HG03354 (cell line): ENCODE results near the gene NUCB2.
"Not testable (repeated sequence)": the region's sequence is repeated elsewhere in the genome, so short reads cannot be mapped to it uniquely, and the experiment has no call there.

Source experiments
- ATAC-seq: cut with Tn5 transposase; IDR thresholded peaks from one replicate; pipeline ENCODE4 v1.9.1; 2021; ENCODE audit warnings: mild to moderate bottlenecking; ENCODE audit not compliant: unreplicated experiment, poor library complexity, severe bottlenecking

Gene NUCB2

GRCh38 chr11:17267576-17267975 is 9.0 kb upstream of the NUCB2 start:
- no peak for ATAC-seq

DNA sequence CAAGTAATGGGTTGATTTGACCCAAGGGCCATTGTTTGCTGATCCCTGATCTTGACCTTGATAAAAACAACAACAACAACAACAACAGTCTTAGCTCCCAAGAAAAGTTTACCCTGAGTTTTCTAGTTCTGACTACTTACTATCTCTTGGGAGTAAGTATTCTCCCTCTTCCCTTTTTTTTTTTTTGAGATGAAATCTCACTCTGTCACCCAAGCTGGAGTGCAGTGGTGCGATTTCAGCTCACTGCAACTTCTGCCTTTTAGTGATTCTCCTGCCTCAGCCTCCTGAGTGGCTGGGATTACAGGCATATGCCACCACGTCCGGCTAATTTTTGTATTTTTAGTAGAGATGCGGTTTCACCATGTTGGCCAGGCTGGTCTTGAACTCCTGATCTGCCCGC is 8.0 kb upstream of the NUCB2 start:
- ATAC-seq, result not testable (repeated sequence)

DNA sequence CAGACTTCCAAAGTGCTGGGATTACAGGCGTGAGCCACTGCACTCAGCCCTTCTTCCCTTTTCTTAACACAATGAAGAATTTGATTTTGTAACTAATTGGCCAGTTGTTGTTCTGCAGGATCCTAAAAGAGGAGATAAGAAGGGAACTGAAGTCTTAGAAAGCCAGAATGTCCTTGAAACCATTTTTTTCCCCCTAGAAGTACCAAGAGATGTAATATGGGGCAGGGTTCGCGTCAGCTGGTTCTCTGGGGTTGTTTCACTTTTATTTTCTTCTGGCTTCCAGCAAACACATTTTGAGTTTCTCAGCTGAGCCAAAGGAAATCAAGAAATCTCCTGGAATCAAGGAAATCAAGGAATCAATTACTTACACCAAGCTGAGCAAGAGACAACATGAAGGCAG is 7.6 kb upstream of the NUCB2 start:
- no peak for ATAC-seq

DNA sequence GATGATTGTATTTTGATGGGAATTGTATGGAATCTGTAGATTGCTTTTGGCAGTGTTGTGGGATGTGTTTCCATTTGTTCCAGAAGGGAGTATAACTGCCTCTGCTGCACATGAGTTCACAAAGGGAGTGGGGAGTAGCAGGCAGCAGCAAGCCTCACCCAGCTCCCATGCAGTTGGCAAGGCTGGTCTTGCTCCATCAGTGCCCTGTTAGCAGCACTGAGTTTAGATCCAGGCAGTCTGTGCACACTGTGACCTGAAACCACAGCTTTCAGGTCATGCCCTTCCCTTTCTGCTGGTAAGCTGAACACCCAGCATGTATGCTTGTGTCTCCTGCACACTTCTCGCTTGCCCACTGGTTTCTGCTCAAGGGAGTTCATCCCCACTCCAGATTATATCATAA is 3.7 kb upstream of the NUCB2 start:
- no peak for ATAC-seq

- ATAC-seq, result no peak
Measured at GRCh38 chr11:17273211-17273610, 3.3 kb upstream of the NUCB2 start.

- no peak for ATAC-seq
Measured at GRCh38 chr11:17273668-17274282, 2.8 kb upstream of the NUCB2 start.

GRCh38 chr11:17275400-17276235 is 921 bp upstream of the NUCB2 start:
- ATAC-seq, result no peak

DNA sequence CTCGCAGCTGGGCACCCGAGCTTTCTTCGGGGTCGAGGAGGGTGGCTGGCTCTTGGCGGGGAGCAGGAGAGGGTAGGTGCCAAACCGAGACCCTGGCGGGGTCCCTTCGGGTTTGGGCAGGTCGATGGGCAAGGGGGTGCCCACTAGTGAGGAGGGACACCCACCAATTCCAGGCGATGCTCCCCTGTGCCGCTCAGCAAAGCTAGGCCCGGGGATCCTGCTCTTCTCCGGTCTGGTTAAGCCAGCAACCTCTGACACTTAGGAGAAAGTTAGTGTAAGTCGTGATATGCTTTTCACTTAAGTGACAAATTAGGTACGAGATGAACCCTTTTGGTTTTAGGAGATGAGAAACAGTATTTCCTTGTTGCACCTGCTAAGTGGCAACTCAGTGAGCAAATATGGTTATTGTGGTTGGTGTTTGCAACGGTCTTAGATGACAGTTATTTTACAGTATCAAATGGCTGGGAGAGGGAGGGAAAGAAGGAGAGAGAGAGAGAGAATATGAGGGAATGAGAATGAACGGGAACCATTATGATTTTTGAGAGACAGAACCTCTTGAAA is 565 bp downstream of the NUCB2 start:
- ATAC-seq, result peak; percentile 29

- ATAC-seq, result no peak
Measured at GRCh38 chr11:17280494-17281127, 4.1 kb downstream of the NUCB2 start.

DNA sequence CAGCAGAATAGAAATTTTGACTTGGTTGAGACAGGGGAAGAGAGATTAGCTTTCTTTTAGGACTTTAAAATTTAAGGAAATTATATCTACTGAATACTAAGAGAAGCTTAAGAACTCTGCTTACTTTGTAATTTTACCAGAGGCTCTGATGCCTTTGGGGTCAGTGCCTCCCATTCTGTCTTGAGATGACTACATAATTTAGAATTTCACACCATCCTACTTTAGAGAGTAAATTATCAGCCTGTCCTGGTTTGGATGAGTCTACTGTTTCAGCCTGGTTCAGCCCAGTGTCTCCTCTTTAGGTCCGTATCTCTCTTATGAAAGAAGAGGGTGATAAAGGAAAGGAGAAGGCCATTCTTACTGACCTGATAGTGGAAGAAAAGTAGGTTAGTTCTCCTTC is 9.8 kb downstream of the NUCB2 start:
- no peak for ATAC-seq

GRCh38 chr11:17287058-17287457 is 10.5 kb downstream of the NUCB2 start:
- no peak for ATAC-seq

DNA sequence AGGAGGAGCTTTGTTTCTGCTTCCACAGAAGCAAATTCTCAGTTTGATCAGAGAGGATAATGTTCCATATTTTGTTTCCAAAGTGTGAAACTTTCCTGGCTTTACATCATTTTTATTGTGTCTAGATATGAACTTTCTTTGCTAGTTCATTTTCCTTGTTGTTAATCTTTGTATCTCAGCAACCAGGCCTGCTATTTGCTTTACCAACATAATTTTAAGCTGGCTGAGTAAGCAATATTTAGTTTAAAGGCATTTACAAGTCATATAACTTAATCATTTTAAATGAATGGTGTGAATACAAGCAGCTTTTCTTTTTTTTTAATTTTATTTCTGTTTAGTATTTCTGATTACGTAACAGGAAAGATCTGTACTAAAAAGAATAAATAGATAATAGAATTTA is 15.2 kb downstream of the NUCB2 start:
- ATAC-seq, result no peak

GRCh38 chr11:17293311-17293710 is 16.8 kb downstream of the NUCB2 start:
- no peak for ATAC-seq

DNA sequence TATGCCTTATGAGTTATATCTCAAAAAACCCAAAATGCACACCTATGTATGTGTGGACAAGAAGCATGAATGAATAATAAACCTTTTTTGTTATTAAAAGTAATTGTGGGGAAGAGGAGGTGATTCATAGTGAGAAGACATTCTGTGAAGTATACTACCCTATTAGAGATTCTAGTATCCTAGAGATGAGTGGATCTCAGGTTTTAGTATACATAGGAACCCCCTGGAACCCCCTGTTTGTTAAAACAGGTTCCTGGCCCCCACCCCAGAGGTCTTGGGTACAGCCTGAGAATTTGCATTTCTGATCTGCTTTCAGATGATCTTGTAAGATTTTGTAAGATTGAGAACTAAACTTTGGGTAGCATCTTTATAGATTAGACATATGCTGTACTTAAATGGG is 17.5 kb downstream of the NUCB2 start:
- ATAC-seq, result peak; percentile 74

DNA sequence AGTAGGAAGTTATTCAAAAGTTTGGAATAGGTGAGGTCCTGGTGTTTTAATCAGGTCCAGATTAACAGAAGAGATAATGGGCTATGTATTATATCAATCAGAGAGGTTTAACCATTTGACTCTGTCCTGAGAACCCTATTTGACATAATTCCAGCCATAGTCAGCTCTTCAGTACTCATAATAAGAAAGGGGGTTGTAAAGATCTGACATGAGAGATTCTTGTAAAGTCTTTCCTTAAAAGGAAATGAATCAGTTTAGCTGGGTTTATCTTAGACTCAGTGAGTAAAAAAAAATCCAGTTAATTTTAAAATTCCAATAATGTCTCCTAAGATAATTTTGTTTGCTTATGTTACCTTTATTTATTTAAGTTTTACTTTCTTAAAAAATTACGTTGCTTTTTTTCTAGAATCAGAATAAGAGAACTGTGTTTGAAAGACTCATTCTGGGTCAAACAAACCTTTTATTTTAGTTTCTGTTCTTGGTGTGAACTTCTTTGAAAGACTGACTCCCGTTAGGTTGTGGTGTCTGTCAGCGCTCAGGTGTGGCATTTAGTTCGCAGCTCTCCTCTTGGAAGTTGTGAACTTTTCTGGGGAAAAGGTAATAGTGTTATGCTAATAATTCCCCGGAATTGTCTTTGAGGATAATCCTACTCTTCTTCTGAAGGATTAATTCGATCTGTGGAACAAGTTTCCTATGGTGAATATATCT is 20.5 kb downstream of the NUCB2 start:
- no peak for ATAC-seq

DNA sequence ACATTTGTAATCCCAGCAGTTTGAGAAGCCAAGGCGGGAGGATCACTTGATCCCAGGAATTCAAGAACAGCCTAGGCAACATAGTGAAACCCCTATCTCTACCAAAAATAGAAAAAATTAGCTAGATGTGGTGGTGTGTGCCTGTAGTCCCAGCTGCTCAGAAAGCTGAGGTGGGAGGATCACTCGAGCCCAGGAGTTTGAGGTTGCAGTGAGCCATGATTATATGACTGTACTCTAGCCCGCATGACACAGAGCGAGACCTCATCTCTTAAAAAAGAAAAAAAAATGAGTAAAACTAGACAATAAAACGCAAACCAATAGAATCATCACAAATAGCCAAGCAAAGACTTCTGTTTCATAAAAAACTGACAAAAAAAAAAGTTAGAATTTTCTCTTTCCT is 21.8 kb downstream of the NUCB2 start:
- ATAC-seq, result peak; percentile 67

DNA sequence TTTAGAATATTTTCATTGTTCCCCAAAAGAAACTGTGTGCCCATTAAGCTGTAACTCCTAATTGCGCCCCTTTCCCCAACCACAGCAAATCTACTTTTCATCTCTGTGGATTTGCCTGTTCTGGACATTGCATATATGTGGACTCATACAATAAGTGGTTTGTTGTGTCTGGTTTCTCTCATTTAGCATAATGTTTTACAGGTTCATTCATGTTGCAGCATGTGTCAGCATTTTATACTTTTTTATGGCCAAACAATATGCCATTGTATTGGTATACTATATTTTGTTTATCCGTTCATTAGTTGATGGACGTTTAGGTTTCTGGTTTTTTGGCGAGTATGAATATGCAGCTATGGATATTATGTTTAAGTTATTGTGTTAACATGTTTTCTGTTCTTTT is 23.8 kb downstream of the NUCB2 start:
- no peak for ATAC-seq

GRCh38 chr11:17313349-17314231 is 37.1 kb downstream of the NUCB2 start:
- ATAC-seq, result no peak

- ATAC-seq, result no peak
Measured at GRCh38 chr11:17314232-17314547, 37.7 kb downstream of the NUCB2 start.
